ENCODE measurements around the gene ZC3H7B. TPM values are rescaled to one million over a fixed set of nuclear protein-coding genes. Genes with fewer than 3 reads are reported as not detected.

Gene ZC3H7B
- total RNA-seq, 1 donor: 45.9 TPM

GRCh38 chr22:41271787-41272186, 29.5 kb upstream of the ZC3H7B start:
- no peak for DNase-seq (ENCODE audit: low read depth)

GRCh38 chr22:41273128-41273527, 28.2 kb upstream of the ZC3H7B start:
- no peak for DNase-seq (ENCODE audit: low read depth)
- TF ChIP-seq CTCF (IDR thresholded peaks at IDR 0.05; ENCODE audit: insufficient read depth, low read length): no peak
- H3K4me3 ChIP-seq (ENCODE audit: low read depth, low read length): no peak overlapping the region

More at GRCh38 chr22:41271787-41272186, 29.5 kb upstream of the ZC3H7B start:
- no peak overlapping the region for H3K4me3 ChIP-seq (ENCODE audit: low read depth, low read length)
- no peak for TF ChIP-seq CTCF (IDR thresholded peaks at IDR 0.05; ENCODE audit: insufficient read depth, low read length)

GRCh38 chr22:41274856-41275255, 26.5 kb upstream of the ZC3H7B start:
- no peak for DNase-seq (ENCODE audit: low read depth)
- TF ChIP-seq CTCF (IDR thresholded peaks at IDR 0.05; ENCODE audit: insufficient read depth, low read length): no peak
- H3K4me3 ChIP-seq (ENCODE audit: low read depth, low read length): no peak overlapping the region

GRCh38 chr22:41280065-41280464, 21.3 kb upstream of the ZC3H7B start:
- DNase-seq (ENCODE audit: low read depth): no peak
- H3K4me3 ChIP-seq (ENCODE audit: low read depth, low read length): no peak overlapping the region
- no peak for TF ChIP-seq CTCF (IDR thresholded peaks at IDR 0.05; ENCODE audit: insufficient read depth, low read length)

- no peak for TF ChIP-seq CTCF (IDR thresholded peaks at IDR 0.05; ENCODE audit: insufficient read depth, low read length)
- H3K4me3 ChIP-seq (ENCODE audit: low read depth, low read length): no peak overlapping the region
- no peak for DNase-seq (ENCODE audit: low read depth)
These were observed 20.5 kb upstream of the ZC3H7B start for GRCh38 chr22:41280854-41281253.

GRCh38 chr22:41284465-41284864, 16.9 kb upstream of the ZC3H7B start:
- no peak for DNase-seq (ENCODE audit: low read depth)
- no peak for TF ChIP-seq CTCF (IDR thresholded peaks at IDR 0.05; ENCODE audit: insufficient read depth, low read length)
- H3K4me3 ChIP-seq (ENCODE audit: low read depth, low read length): no peak overlapping the region

- TF ChIP-seq CTCF (IDR thresholded peaks at IDR 0.05; ENCODE audit: insufficient read depth, low read length): no peak
- H3K4me3 ChIP-seq (ENCODE audit: low read depth, low read length): peak overlapping the region; percentile 86
- peak; percentile 81 for DNase-seq (ENCODE audit: low read depth)
These were observed 15.9 kb upstream of the ZC3H7B start for GRCh38 chr22:41285441-41285819.

Data from fibroblast of the aortic adventitia (primary cell).